Lung (tissue), 12 donors: ENCODE measurements around the gene PRKCA. TPM values are rescaled to one million over a fixed set of nuclear protein-coding genes. Genes with fewer than 3 reads are reported as not detected.

Source experiments
- ATAC-seq: fragments of 200-7000 bp; cut with Tn5 transposase; one replicate; pipeline ENCODE4 v1.9.1; 2020; ENCODE audit warnings: moderate number of reproducible peaks; ENCODE audit not compliant: insufficient read depth, low FRiP score
- DNase-seq, 3 donors: peaks; one replicate each; pipeline ENCODE4 v3.0.0-alpha.2; 2013 to 2017
- H3K27ac ChIP-seq, 2 donors: one replicate each; pipeline ENCODE4 v1.5.1; 2013; ENCODE audit warnings: mild to moderate bottlenecking in 2 of 2, moderate library complexity in 2 of 2, control low read depth in 1 of 2, inconsistent platforms in 1 of 2, low read depth in 1 of 2, low read length in 1 of 2
- H3K27me3 ChIP-seq, 3 donors: one replicate each; pipeline ENCODE4 v1.5.1; 2013; ENCODE audit warnings: low read length in 2 of 3; ENCODE audit not compliant: control insufficient read depth in 3 of 3, insufficient read depth in 3 of 3
- H3K36me3 ChIP-seq, 4 donors: one replicate each; pipeline ENCODE4 v1.5.1; 2013; ENCODE audit warnings: low read length in 4 of 4, mild to moderate bottlenecking in 1 of 4, moderate library complexity in 1 of 4; ENCODE audit not compliant: control insufficient read depth in 4 of 4, insufficient read depth in 4 of 4
- H3K4me1 ChIP-seq, 5 donors: one replicate each; pipeline ENCODE4 v1.5.1; 2013; ENCODE audit warnings: low read length in 5 of 5, mild to moderate bottlenecking in 2 of 5, moderate library complexity in 1 of 5; ENCODE audit not compliant: control insufficient read depth in 5 of 5, insufficient read depth in 5 of 5
- H3K4me3 ChIP-seq: one replicate; pipeline ENCODE4 v1.5.1; 2013; ENCODE audit warnings: mild to moderate bottlenecking, control low read depth, moderate library complexity
- H3K9ac ChIP-seq, 2 donors: one replicate each; pipeline ENCODE4 v1.5.1; 2013; ENCODE audit warnings: low read length in 2 of 2, control low read depth in 1 of 2; ENCODE audit not compliant: insufficient read depth in 1 of 2
- H3K9me3 ChIP-seq, 4 donors: one replicate each; pipeline ENCODE4 v1.5.1; 2013; ENCODE audit warnings: low read length in 3 of 4, mild to moderate bottlenecking in 1 of 4, moderate library complexity in 1 of 4; ENCODE audit not compliant: control insufficient read depth in 4 of 4, insufficient read depth in 3 of 4
- WGBS, 2 donors: extraction: QIAGEN DNeasy Blood & Tissue Kit; methylation state at CpG; one replicate each; pipeline ENCODE4 v1.1.7; 2013; 5-methylcytosine and 5-hydroxymethylcytosine counted together
- polyA plus RNA-seq, 2 donors: library from polyadenylated mRNA; stranded (reverse); fragments of 200-250 nt; gene quantifications; one replicate each; pipeline ENCODE4 v1.2.1, GENCODE V29; 2013
- total RNA-seq, 2 donors: library from RNA; depleted of rRNA in 1 of 2; stranded (reverse); fragments of >200 nt in 1 of 2; gene quantifications; one replicate each; pipeline ENCODE4 v1.2.1, GENCODE V29; 2014 to 2021
- TF ChIP-seq, protein P1 (sequence below): IDR thresholded peaks from 2 replicates; pipeline ENCODE4 v1.5.1; 2012; ENCODE audit warnings: mild to moderate bottlenecking; ENCODE audit errors: control extremely low read depth, extremely low read depth
- donor health status: control.
- donor health status: control.
- donor health status: Bipolar disorder and iron deficiency.
- donor health status: healthy.
- donor health status: DM: yes; HTN: yes; CAD: no.

Gene PRKCA
- total and polyA plus RNA-seq, 4 donors: 3.4 to 34.8 (median 13.8) TPM

DNA sequence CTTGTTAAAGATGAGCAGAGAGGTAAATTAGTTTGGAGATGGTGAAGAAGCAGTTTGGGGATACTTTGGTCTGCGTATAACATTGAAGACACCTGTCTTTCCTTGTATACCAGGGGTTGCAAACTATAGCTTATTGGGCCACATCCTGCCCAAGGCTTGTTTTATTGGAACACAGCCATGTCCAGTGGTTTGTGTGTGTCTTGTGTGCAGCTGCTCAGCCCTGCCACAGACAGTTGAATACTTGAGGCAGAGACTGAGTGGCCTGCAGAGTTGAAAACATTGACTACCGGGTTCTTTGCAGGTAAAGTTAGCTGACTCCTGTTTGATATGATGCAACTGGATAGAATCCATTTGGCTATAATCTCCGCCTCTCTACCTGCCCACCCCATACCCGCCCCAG, 224.4 kb downstream of the PRKCA start:
- Histone ChIP-seq H3K9me3 (peaks cover 0 to 3% (median 0%) of the 10 kb centered on the region in 4 donors), H3K4me1 (peaks cover 0 to 30% (median 1%) of the 10 kb centered on the region in 5 donors), H3K4me3 (no peak overlapping the region), H3K36me3 (no peaks in the 10 kb centered on the region), H3K9ac (no peak overlapping the region), H3K27me3 (no peaks in the 10 kb centered on the region), H3K27ac (no peak overlapping the region)
- ATAC-seq: no peak
- WGBS, 2 donors: 88 to 90% methylated on average over 4 of the region's 4 CpGs
- TF ChIP-seq, protein P1, sequence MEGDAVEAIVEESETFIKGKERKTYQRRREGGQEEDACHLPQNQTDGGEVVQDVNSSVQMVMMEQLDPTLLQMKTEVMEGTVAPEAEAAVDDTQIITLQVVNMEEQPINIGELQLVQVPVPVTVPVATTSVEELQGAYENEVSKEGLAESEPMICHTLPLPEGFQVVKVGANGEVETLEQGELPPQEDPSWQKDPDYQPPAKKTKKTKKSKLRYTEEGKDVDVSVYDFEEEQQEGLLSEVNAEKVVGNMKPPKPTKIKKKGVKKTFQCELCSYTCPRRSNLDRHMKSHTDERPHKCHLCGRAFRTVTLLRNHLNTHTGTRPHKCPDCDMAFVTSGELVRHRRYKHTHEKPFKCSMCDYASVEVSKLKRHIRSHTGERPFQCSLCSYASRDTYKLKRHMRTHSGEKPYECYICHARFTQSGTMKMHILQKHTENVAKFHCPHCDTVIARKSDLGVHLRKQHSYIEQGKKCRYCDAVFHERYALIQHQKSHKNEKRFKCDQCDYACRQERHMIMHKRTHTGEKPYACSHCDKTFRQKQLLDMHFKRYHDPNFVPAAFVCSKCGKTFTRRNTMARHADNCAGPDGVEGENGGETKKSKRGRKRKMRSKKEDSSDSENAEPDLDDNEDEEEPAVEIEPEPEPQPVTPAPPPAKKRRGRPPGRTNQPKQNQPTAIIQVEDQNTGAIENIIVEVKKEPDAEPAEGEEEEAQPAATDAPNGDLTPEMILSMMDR: no peak
- DNase-seq: no peak

DNA sequence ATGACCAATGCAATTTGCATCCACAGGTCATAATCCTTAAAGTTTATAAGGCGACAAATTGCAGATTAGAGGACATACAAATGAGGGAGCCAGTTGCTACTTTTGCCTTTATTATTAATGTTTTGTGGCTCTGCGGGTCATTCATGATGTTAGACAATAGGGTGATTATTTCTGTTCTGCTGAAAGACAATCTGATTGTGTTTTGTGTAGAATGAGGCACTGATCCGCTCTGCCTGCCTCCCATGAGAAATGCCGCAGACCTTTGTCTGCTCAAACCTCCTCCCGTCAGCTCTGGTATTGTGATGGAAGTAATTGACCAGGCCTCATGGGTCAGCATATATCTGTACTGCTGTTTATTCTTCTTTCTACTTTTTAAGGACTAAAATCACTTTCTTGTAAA, 224.9 kb downstream of the PRKCA start:
- Histone ChIP-seq H3K9ac (no peak overlapping the region), H3K9me3 (peaks cover 0 to 3% (median 0%) of the 10 kb centered on the region in 4 donors), H3K36me3 (no peaks in the 10 kb centered on the region), H3K4me3 (no peak overlapping the region), H3K4me1 (peaks cover 0 to 30% (median 1%) of the 10 kb centered on the region in 5 donors), H3K27ac (no peak overlapping the region), H3K27me3 (no peaks in the 10 kb centered on the region)
- TF ChIP-seq, protein P1: no peak
- DNase-seq: no peak
- ATAC-seq: no peak
- WGBS, 2 donors: 87 to 95% methylated on average over 5 of the region's 5 CpGs

DNA sequence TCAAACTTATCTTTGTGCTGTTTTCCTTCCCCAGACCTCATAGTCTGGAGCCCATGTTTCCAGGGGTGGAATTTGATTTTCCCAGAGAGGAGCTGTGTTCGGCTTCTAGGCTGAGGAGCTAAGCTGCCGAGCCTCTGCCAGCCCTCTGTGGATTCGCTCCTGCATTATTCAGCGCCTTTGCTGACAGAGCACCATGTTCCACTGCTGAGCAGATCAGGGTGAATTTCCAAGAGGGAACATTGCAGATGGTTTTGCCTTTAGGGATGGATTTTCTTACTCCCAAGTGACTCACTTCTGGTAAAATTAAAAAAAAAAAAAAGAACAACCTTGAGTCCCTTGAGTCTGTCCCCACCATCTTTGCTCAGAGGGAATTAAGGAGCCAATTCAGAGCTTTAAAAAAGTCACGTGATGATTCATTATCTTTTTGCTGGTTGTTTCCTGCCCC, 229.5 kb downstream of the PRKCA start:
- 91 to 92% methylated on average over 5 of the region's 5 CpGs for WGBS, 2 donors
- no peak for ATAC-seq
- TF ChIP-seq, protein P1: no peak
- Histone ChIP-seq H3K9ac (no peak overlapping the region), H3K27ac (no peak overlapping the region), H3K36me3 (no peaks in the 10 kb centered on the region), H3K9me3 (no peaks in the 10 kb centered on the region), H3K4me1 (peaks cover 0 to 13% (median 5%) of the 10 kb centered on the region in 5 donors), H3K4me3 (no peak overlapping the region), H3K27me3 (no peaks in the 10 kb centered on the region)
- no peak for DNase-seq

GRCh38 chr17:66533572-66533971, 231.2 kb downstream of the PRKCA start:
- Histone ChIP-seq H3K9ac (no peak overlapping the region), H3K4me3 (no peak overlapping the region), H3K4me1 (peaks cover under 1 to 13% (median 5%) of the 10 kb centered on the region in 5 donors), H3K36me3 (no peaks in the 10 kb centered on the region), H3K27me3 (no peaks in the 10 kb centered on the region), H3K27ac (no peak overlapping the region), H3K9me3 (no peaks in the 10 kb centered on the region)
- DNase-seq: peak; percentile 68 to 77 (median 73)
- ATAC-seq: no peak
- TF ChIP-seq, protein P1: no peak
- 55 to 73% methylated on average over 9 of the region's 9 CpGs for WGBS, 2 donors
